ENCODE results near the gene TACSTD2.
"Not testable (repeated sequence)": the region's sequence is repeated elsewhere in the genome, so short reads cannot be mapped to it uniquely, and the experiment has no call there.

Gene TACSTD2

GRCh38 chr1:58570094-58570493 lies 7.0 kb downstream of the TACSTD2 start:
- TF ChIP-seq CTCF (IDR thresholded peaks at IDR 0.05; ENCODE audit: unreplicated experiment in 3 of 3), result no peak
- H3K27me3 Mint-ChIP-seq (ENCODE audit: low read depth), result peaks cover 25% of the 10 kb centered on the region

DNA sequence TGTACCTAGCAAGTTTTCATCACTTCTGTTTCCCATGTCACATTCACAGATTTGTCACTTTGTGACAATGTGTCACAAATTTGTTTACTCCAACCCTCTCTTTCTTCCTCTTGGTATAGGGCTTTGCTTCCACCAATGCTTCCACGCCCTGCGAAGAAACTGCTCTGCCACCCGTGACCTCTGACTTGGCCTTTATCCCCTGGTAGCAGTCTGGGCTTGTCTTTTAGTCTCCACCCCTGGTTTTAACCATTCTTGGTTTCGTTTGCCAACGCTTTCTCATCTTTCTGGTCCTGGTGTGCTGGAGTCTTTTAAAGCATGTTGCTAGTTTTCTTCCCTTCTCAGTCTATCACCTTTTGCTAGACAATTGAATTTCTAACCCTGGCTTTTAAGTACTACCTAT lies 8.1 kb downstream of the TACSTD2 start:
- peaks cover 17% of the 10 kb centered on the region for H3K4me1 Mint-ChIP-seq
- no peak overlapping the region for H3K27ac Mint-ChIP-seq
- peaks cover 16% of the 10 kb centered on the region for H3K27me3 Mint-ChIP-seq (ENCODE audit: low read depth)
- no peak overlapping the region for H3K4me3 Mint-ChIP-seq
- TF ChIP-seq CTCF (IDR thresholded peaks at IDR 0.05; ENCODE audit: unreplicated experiment in 3 of 3), result no peak
- H3K36me3 Mint-ChIP-seq (ENCODE audit: low read depth), result no peaks in the 10 kb centered on the region
- H3K9me3 Mint-ChIP-seq, result no peaks in the 10 kb centered on the region

More at GRCh38 chr1:58570094-58570493, 7.0 kb downstream of the TACSTD2 start:
- H3K4me1 Mint-ChIP-seq, result peaks cover 17% of the 10 kb centered on the region
- H3K9me3 Mint-ChIP-seq, result no peaks in the 10 kb centered on the region
- H3K36me3 Mint-ChIP-seq (ENCODE audit: low read depth), result no peaks in the 10 kb centered on the region
- no peak overlapping the region for H3K27ac Mint-ChIP-seq
- H3K4me3 Mint-ChIP-seq, result no peak overlapping the region

DNA sequence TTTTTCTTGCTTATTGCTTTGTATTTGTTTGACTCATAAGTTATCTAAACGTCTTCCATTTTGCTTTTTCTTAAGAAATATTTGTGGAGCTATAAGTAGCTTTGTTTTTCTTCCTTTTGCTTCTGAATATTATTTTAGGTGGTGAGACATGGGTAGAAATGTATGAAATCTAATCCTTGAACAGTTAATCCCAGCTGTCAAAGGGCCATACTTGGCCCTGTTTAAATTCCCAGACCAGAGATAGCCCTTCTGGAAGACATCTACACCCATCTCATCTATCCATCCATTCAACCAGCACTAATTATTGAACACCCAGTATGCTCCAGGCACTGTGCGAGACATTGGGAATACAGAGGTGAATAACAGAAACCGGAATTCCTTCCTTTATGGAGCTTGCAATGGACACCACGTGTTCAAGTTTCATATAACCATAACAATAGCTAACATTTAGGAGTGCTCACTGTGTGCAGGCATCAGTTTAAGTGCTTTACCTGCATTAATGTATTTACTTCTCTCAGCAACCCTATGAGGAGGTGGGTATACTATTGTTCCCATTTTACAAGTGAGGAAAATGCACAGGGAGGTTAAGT lies 8.7 kb downstream of the TACSTD2 start:
- H3K27me3 Mint-ChIP-seq (ENCODE audit: low read depth), result peaks cover 11% of the 10 kb centered on the region
- TF ChIP-seq CTCF (IDR thresholded peaks at IDR 0.05; ENCODE audit: unreplicated experiment in 3 of 3), result no peak
- H3K4me3 Mint-ChIP-seq, result no peak overlapping the region
- no peaks in the 10 kb centered on the region for H3K36me3 Mint-ChIP-seq (ENCODE audit: low read depth)
- H3K9me3 Mint-ChIP-seq, result peaks cover 1% of the 10 kb centered on the region
- H3K4me1 Mint-ChIP-seq, result peaks cover 17% of the 10 kb centered on the region
- no peak overlapping the region for H3K27ac Mint-ChIP-seq

DNA sequence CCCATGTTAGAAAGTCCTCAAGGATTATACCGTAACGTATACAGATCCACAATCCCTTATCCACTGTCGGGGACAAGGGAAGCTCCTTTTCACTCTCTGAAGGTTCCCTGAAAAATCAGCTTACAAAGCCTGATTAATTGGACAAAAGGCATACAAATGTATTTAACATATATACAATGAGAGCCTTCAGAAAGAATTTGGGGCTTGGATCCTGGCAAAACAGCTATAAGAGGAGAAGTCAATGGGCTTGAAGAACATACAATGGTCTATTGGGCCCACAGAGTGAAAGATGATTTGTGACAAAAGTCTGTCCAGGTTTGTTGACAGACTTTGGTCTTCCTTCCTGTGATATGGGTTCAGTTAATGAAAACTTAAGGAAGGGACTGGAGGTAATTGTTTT lies 10.7 kb downstream of the TACSTD2 start:
- H3K27ac Mint-ChIP-seq, result no peak overlapping the region
- peaks cover 6% of the 10 kb centered on the region for H3K4me1 Mint-ChIP-seq
- H3K27me3 Mint-ChIP-seq (ENCODE audit: low read depth), result no peaks in the 10 kb centered on the region
- no peaks in the 10 kb centered on the region for H3K36me3 Mint-ChIP-seq (ENCODE audit: low read depth)
- peaks cover 7% of the 10 kb centered on the region for H3K9me3 Mint-ChIP-seq
- H3K4me3 Mint-ChIP-seq, result no peak overlapping the region
- no peak for TF ChIP-seq CTCF (IDR thresholded peaks at IDR 0.05; ENCODE audit: unreplicated experiment in 3 of 3)

GRCh38 chr1:58563715-58564114 lies 13.3 kb downstream of the TACSTD2 start:
- not testable (repeated sequence) for H3K4me3 Mint-ChIP-seq; H3K27me3 Mint-ChIP-seq (ENCODE audit: low read depth); H3K4me1 Mint-ChIP-seq; H3K36me3 Mint-ChIP-seq (ENCODE audit: low read depth); H3K27ac Mint-ChIP-seq
- H3K9me3 Mint-ChIP-seq, result peaks cover 16% of the 10 kb centered on the region

DNA sequence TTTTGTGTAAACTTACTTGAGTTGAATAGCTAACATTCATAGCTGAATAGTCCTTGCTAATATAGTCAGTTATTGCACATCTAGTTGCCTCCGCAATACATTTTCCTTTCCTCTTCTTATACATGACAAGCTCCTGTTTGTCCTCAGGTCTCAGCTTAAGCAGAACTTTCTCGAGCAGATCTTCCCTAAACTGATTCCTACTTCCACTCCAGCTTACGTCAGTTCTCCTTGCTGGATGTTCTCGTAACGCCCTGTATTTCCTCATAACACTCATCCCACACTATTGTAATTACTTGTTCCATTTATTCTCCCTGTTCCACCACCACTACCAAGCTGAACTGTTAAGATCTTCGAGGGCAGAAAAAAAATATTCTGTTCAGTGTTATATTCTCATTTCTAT lies 15.4 kb downstream of the TACSTD2 start:
- Mint-ChIP-seq H3K36me3 (ENCODE audit: low read depth) (no peaks in the 10 kb centered on the region), H3K4me1 (no peaks in the 10 kb centered on the region), H3K27ac (no peak overlapping the region), H3K27me3 (ENCODE audit: low read depth) (no peaks in the 10 kb centered on the region), H3K9me3 (peaks cover 19% of the 10 kb centered on the region), H3K4me3 (no peak overlapping the region)
- TF ChIP-seq CTCF (IDR thresholded peaks at IDR 0.05; ENCODE audit: unreplicated experiment in 3 of 3), result no peak
